Peyer's patch (tissue), 4 donors: ENCODE results near the gene MIGA2. TPM values are rescaled to one million over a fixed set of nuclear protein-coding genes. Genes with fewer than 3 reads are reported as not detected.

Source experiments
- DNase-seq, 3 donors: peaks; one replicate each; pipeline ENCODE4 v3.0.0-alpha.2; 2017 to 2019
- H3K27ac ChIP-seq, 4 donors: fragments of 200-600 bp; sonication (generic); one replicate each; pipeline ENCODE4 v1.5.1; 2016 to 2019
- H3K27me3 ChIP-seq, 2 donors: fragments of 200-600 bp; sonication (generic); one replicate each; pipeline ENCODE4 v1.5.1; 2019
- H3K36me3 ChIP-seq, 3 donors: fragments of 200-600 bp; sonication (generic); one replicate each; pipeline ENCODE4 v1.5.1; 2016 to 2019
- H3K4me1 ChIP-seq, 4 donors: fragments of 200-600 bp; sonication (generic); one replicate each; pipeline ENCODE4 v1.5.1; 2016 to 2019
- H3K4me3 ChIP-seq, 4 donors: fragments of 200-600 bp; sonication (generic); 1 replicate in 3 of 4; 2 replicates in 1 of 4; pipeline ENCODE4 v1.5.1; 2016 to 2019; ENCODE audit warnings: mild to moderate bottlenecking in 1 of 4
- H3K9me3 ChIP-seq, 4 donors: fragments of 200-600 bp; sonication (generic); one replicate each; pipeline ENCODE4 v1.5.1; 2016 to 2019; ENCODE audit warnings: mild to moderate bottlenecking in 1 of 4
- POLR2A ChIP-seq, 2 donors: fragments of 450-650 bp; IDR thresholded peaks; one replicate each; pipeline ENCODE4 v1.5.1; 2017; ENCODE audit warnings: antibody characterized with exemption in 2 of 2, mild to moderate bottlenecking in 2 of 2, moderate library complexity in 2 of 2
- total RNA-seq, 4 donors: library from RNA; depleted of rRNA; stranded (reverse); fragments of >200 nt; gene quantifications; one replicate each; pipeline ENCODE4 v1.1.0, GENCODE V29; 2016
- TF ChIP-seq, protein P1 (sequence below), 6 experiments: fragments of 450-650 bp in 4 of 6; fragments of 200-600 bp in 2 of 6; sonication (generic) in 1 of 6; IDR thresholded peaks; one replicate each; pipeline ENCODE4 v1.5.1; 2017 to 2019; ENCODE audit warnings: antibody characterized with exemption in 6 of 6, mild to moderate bottlenecking in 3 of 6, moderate library complexity in 1 of 6

The MIGA2 gene
- total RNA-seq, 4 donors from 2014 or later, result 68.5 to 174 (median 125) TPM

DNA sequence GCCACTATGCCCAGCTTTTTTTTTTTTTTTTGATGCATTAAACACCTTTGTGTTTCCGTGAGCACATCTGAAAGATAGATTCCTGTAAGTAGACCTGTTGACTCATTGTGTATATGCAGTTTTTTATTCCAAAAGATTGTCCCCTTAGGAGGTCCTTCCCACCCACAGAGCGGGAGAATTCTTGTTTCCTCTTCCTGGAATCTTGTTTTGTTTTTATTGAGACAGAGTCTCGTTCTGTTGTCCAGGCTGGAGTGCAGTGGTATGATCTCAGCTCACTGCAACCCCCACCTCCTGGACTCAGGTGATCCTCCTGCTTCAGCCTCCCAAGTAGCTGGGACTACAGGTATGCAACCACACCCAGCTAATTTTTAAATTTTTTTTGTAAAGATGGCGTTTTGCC is 82.4 kb downstream of the MIGA2 start:
- Histone ChIP-seq H3K9me3 (no peaks in the 10 kb centered on the region), H3K27me3 (no peaks in the 10 kb centered on the region), H3K27ac (no peak overlapping the region), H3K4me1 (peaks cover 0 to 13% (median 0%) of the 10 kb centered on the region in 4 donors), H3K4me3 (no peak overlapping the region), H3K36me3 (peaks cover 0 to 34% (median 0%) of the 10 kb centered on the region in 3 donors)
- TF ChIP-seq POLR2A (IDR thresholded peaks at IDR 0.05), result no peak
- TF ChIP-seq, protein P1, sequence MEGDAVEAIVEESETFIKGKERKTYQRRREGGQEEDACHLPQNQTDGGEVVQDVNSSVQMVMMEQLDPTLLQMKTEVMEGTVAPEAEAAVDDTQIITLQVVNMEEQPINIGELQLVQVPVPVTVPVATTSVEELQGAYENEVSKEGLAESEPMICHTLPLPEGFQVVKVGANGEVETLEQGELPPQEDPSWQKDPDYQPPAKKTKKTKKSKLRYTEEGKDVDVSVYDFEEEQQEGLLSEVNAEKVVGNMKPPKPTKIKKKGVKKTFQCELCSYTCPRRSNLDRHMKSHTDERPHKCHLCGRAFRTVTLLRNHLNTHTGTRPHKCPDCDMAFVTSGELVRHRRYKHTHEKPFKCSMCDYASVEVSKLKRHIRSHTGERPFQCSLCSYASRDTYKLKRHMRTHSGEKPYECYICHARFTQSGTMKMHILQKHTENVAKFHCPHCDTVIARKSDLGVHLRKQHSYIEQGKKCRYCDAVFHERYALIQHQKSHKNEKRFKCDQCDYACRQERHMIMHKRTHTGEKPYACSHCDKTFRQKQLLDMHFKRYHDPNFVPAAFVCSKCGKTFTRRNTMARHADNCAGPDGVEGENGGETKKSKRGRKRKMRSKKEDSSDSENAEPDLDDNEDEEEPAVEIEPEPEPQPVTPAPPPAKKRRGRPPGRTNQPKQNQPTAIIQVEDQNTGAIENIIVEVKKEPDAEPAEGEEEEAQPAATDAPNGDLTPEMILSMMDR (IDR thresholded peaks at IDR 0.05), result no peak
- no peak for DNase-seq

DNA sequence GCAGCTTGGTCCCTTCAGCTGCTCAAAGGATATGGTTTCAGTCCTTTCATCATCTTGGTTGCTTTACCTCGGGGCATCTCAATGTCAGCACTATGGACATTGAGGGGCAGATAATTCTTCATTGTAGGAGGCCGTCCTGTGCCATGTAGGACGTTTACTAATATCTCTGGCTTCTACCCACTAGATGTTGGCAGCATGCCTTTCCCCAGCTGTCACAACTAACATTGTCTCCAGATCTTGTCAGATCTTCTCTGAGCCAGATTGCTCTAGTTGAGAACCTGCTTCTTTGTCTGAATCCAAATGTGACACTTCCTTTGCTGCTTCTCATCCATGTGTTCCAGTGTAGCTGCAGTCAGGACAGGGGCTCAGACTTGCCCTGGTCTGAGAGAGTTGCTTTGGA is 85.1 kb downstream of the MIGA2 start:
- DNase-seq, result no peak
- Histone ChIP-seq H3K4me3 (no peak overlapping the region), H3K27me3 (no peaks in the 10 kb centered on the region), H3K36me3 (peaks cover 0 to 53% (median 0%) of the 10 kb centered on the region in 3 donors), H3K27ac (no peak overlapping the region), H3K4me1 (no peaks in the 10 kb centered on the region), H3K9me3 (no peaks in the 10 kb centered on the region)
- TF ChIP-seq, protein P1 (IDR thresholded peaks at IDR 0.05), result no peak
- no peak for TF ChIP-seq POLR2A (IDR thresholded peaks at IDR 0.05)

Other genes with a start within 250 kb of the MIGA2 start
- gene TBC1D13, start 249.4 kb upstream of the MIGA2 start, total RNA-seq, result 10 to 100 TPM; 26.8 to 48.7 (median 45.7) TPM
- 10 to 100 TPM in 3 of 4 donors, 1 to 10 TPM in 1; 9.9 to 53.6 (median 40.5) TPM for gene ENDOG, start 218.1 kb upstream of the MIGA2 start, total RNA-seq
- gene SPOUT1, start 206.8 kb upstream of the MIGA2 start, total RNA-seq, result 10 to 100 TPM; 33.5 to 48.7 (median 34.9) TPM
- 10 to 100 TPM in 1 of 4 donors, 1 to 10 TPM in 3; 4.6 to 14.9 (median 8.7) TPM for gene KYAT1, start 154.7 kb upstream of the MIGA2 start, total RNA-seq
- gene LRRC8A, start 154.5 kb upstream of the MIGA2 start, total RNA-seq, result 10 to 100 TPM; 20.0 to 39.2 (median 27.0) TPM
- 10 to 100 TPM in 1 of 4 donors, 1 to 10 TPM in 2, not detected in 1; 4.4 to 23.9 (median 7.5) TPM for gene PHYHD1, start 115.6 kb upstream of the MIGA2 start, total RNA-seq
- gene DOLK, start 89.0 kb upstream of the MIGA2 start, total RNA-seq, result 10 to 100 TPM in 2 of 4 donors, 1 to 10 TPM in 2; 4.1 to 12.3 (median 10.6) TPM
- 100 to 1,000 TPM in 1 of 4 donors, 10 to 100 TPM in 3; 28.2 to 101 (median 47.9) TPM for gene NUP188, start 88.9 kb upstream of the MIGA2 start, total RNA-seq
- 100 to 1,000 TPM; 156 to 218 (median 183) TPM for gene SH3GLB2, start 8.3 kb upstream of the MIGA2 start, total RNA-seq
- gene DOLPP1, start 44.5 kb downstream of the MIGA2 start, total RNA-seq, result 10 to 100 TPM in 3 of 4 donors, not detected in 1; 37.6 to 53.9 (median 46.1) TPM
- gene CRAT, start 74.2 kb downstream of the MIGA2 start, total RNA-seq, result 100 to 1,000 TPM in 3 of 4 donors, 10 to 100 TPM in 1; 50.3 to 220 (median 146) TPM
- gene PTPA, start 74.8 kb downstream of the MIGA2 start, total RNA-seq, result 10 to 100 TPM; 48.7 to 65.7 (median 51.9) TPM
- 1 to 10 TPM; 2.3 to 2.9 (median 2.6) TPM for gene IER5L, start 141.6 kb downstream of the MIGA2 start, total RNA-seq